Measurements from ENCODE around the gene CCNQ.

- TF ChIP-seq CTCF (conservative IDR thresholded peaks at IDR 0.05) (no peak), ZFX (IDR thresholded peaks at IDR 0.05) (no peak)
Measured at GRCh38 chrX:153624196-153625091, 25.5 kb upstream of the CCNQ start.
